ENCODE measurements around the gene FBXO22.

GRCh38 chr15:75947092-75947491, 43.4 kb downstream of the FBXO22 start:
- TF ChIP-seq CTCF (conservative IDR thresholded peaks at IDR 0.05 in 1 of 2, IDR thresholded peaks at IDR 0.05 in 1 of 2; ENCODE audit: extremely low read depth in 1 of 2, insufficient read depth in 1 of 2, low read depth in 1 of 2, low read length in 2 of 2) (no peak), EZH2 (IDR thresholded peaks at IDR 0.05; ENCODE audit: borderline replicate concordance, low read length) (no peak)
